DOHH2 (cell line): ENCODE results near the gene ZNHIT1.

Experiments
- H3F3A ChIP-seq: fragments of 200-600 bp; sonication (generic), shearing (Covaris generic); 2 replicates; pipeline ENCODE4 v1.6.0; 2016; ENCODE audit warnings: antibody characterized with exemption, mild to moderate bottlenecking; ENCODE audit not compliant: control insufficient read depth, insufficient read depth
- H3K27ac ChIP-seq: fragments of 200-600 bp; sonication (generic); 2 replicates; pipeline ENCODE4 v1.5.1; 2014; ENCODE audit warnings: low read depth, mild to moderate bottlenecking, low read length, moderate library complexity
- H3K27me3 ChIP-seq: fragments of 200-600 bp; sonication (generic); 2 replicates; pipeline ENCODE4 v1.6.1; 2014; ENCODE audit warnings: mild to moderate bottlenecking, low read length, mixed read lengths; ENCODE audit not compliant: control insufficient read depth
- H3K36me3 ChIP-seq: fragments of 200-600 bp; sonication (generic); 2 replicates; pipeline ENCODE4 v1.6.1; 2014; ENCODE audit warnings: mild to moderate bottlenecking, low read length, moderate library complexity, mixed read lengths; ENCODE audit not compliant: control insufficient read depth
- H3K4me1 ChIP-seq: fragments of 200-600 bp; sonication (generic); 2 replicates; pipeline ENCODE4 v1.6.1; 2014; ENCODE audit warnings: mild to moderate bottlenecking, low read length, mixed read lengths; ENCODE audit not compliant: control insufficient read depth
- H3K4me2 ChIP-seq: fragments of 200-600 bp; sonication (generic); 2 replicates; pipeline ENCODE4 v1.6.0; 2014; ENCODE audit warnings: mild to moderate bottlenecking, low read length, moderate library complexity
- H3K4me3 ChIP-seq: fragments of 200-600 bp; sonication (generic); 2 replicates; pipeline ENCODE4 v1.5.1; 2014; ENCODE audit warnings: mild to moderate bottlenecking, low read length, mixed read lengths
- H3K79me2 ChIP-seq: fragments of 200-600 bp; sonication (generic); 2 replicates; pipeline ENCODE4 v1.6.1; 2014; ENCODE audit warnings: mild to moderate bottlenecking, low read length, mixed read lengths; ENCODE audit not compliant: control insufficient read depth
- H3K9me2 ChIP-seq: fragments of 200-600 bp; sonication (generic); replicated peaks from 2 replicates; pipeline ENCODE4 v1.6.1; 2014; ENCODE audit warnings: mild to moderate bottlenecking, low read length, mixed read lengths; ENCODE audit not compliant: control insufficient read depth
- H3K9me3 ChIP-seq: fragments of 200-600 bp; sonication (generic); 2 replicates; pipeline ENCODE4 v1.6.1; 2014; ENCODE audit warnings: antibody characterized with exemption, low read length, mixed read lengths; ENCODE audit not compliant: control insufficient read depth, insufficient read depth
- H4K20me1 ChIP-seq: fragments of 200-600 bp; sonication (generic); 2 replicates; pipeline ENCODE4 v1.6.0; 2014; ENCODE audit warnings: low read depth, mild to moderate bottlenecking, antibody characterized with exemption, low read length, moderate library complexity; ENCODE audit not compliant: control insufficient read depth, insufficient read depth
- CTCF ChIP-seq: fragments of 200-600 bp; sonication (generic); IDR thresholded peaks from one replicate; pipeline ENCODE4 v1.5.1; 2014; ENCODE audit warnings: antibody characterized with exemption, mild to moderate bottlenecking, low read depth, low read length; ENCODE audit not compliant: poor library complexity, severe bottlenecking
- EZH2phosphoT487 ChIP-seq: fragments of 200-600 bp; sonication (generic); IDR thresholded peaks from 2 replicates; pipeline ENCODE4 v1.6.1; 2017; ENCODE audit warnings: borderline replicate concordance, mild to moderate bottlenecking, antibody characterized with exemption, low read length, moderate library complexity, mixed read lengths

Gene ZNHIT1

GRCh38 chr7:101179713-101180112 lies 38.3 kb upstream of the ZNHIT1 start:
- no peak overlapping the region for H3K4me2 ChIP-seq
- TF ChIP-seq EZH2phosphoT487: no peak
- TF ChIP-seq CTCF: no peak
- H3K36me3 ChIP-seq: no peaks in the 10 kb centered on the region
- H3K4me1 ChIP-seq: peaks cover 9% of the 10 kb centered on the region
- H3K27me3 ChIP-seq: peaks cover 31% of the 10 kb centered on the region
- no peaks in the 10 kb centered on the region for H3F3A ChIP-seq
- no peaks in the 10 kb centered on the region for H3K9me3 ChIP-seq
- no peaks in the 10 kb centered on the region for H4K20me1 ChIP-seq
- no peaks in the 10 kb centered on the region for H3K79me2 ChIP-seq
- H3K9me2 ChIP-seq: no peaks in the 10 kb centered on the region
- no peak overlapping the region for H3K27ac ChIP-seq
- no peak overlapping the region for H3K4me3 ChIP-seq

- no peak within 1 kb of the TSS for H3K4me3 ChIP-seq
- H3K27me3 ChIP-seq: peaks cover 32% of the 10 kb centered on the region
- no peaks in the 10 kb centered on the region for H3K36me3 ChIP-seq
- H3F3A ChIP-seq: no peaks in the 10 kb centered on the region
- H3K27ac ChIP-seq: no peak within 1 kb of the TSS
- H4K20me1 ChIP-seq: no peaks in the 10 kb centered on the region
- TF ChIP-seq EZH2phosphoT487 (no peak), CTCF (no peak)
- no peaks in the 10 kb centered on the region for H3K9me2 ChIP-seq
- H3K9me3 ChIP-seq: no peaks in the 10 kb centered on the region
- H3K4me1 ChIP-seq: peaks cover 9% of the 10 kb centered on the region
- no peak within 1 kb of the TSS for H3K4me2 ChIP-seq
- H3K79me2 ChIP-seq: no peaks in the 10 kb centered on the region
Measured at GRCh38 chr7:101180130-101180755, 37.7 kb upstream of the ZNHIT1 start, which contains the start of gene NAT16. Gene NAT16 (minus strand): TSS chr7:101180293. CDS start chr7:101174807, 5,486 bp downstream.

GRCh38 chr7:101185258-101185839 lies 32.6 kb upstream of the ZNHIT1 start:
- no peaks in the 10 kb centered on the region for H3K79me2 ChIP-seq
- no peak for TF ChIP-seq EZH2phosphoT487
- no peak for TF ChIP-seq CTCF
- H3K9me3 ChIP-seq: no peaks in the 10 kb centered on the region
- H3K4me3 ChIP-seq: no peak overlapping the region
- peaks cover 9% of the 10 kb centered on the region for H3K4me1 ChIP-seq
- no peak overlapping the region for H3K4me2 ChIP-seq
- no peak overlapping the region for H3K27ac ChIP-seq
- peaks cover 13% of the 10 kb centered on the region for H3K27me3 ChIP-seq
- no peaks in the 10 kb centered on the region for H3K36me3 ChIP-seq
- H4K20me1 ChIP-seq: no peaks in the 10 kb centered on the region
- H3F3A ChIP-seq: no peaks in the 10 kb centered on the region
- H3K9me2 ChIP-seq: no peaks in the 10 kb centered on the region
